Loucy (cell line): Measurements from ENCODE around the gene USP25.

Experiments
- EZH2phosphoT487 ChIP-seq: fragments of 200-600 bp; IDR thresholded peaks from 2 replicates; pipeline ENCODE4 v1.6.1; 2018; ENCODE audit warnings: antibody characterized with exemption, mild to moderate bottlenecking, moderate library complexity, borderline replicate concordance
- TF ChIP-seq, protein P1 (sequence below): fragments of 200-600 bp; sonication (generic); conservative IDR thresholded peaks from 2 replicates; pipeline ENCODE4 v1.5.1; 2014; ENCODE audit warnings: mild to moderate bottlenecking, antibody characterized with exemption, low read length

DNA sequence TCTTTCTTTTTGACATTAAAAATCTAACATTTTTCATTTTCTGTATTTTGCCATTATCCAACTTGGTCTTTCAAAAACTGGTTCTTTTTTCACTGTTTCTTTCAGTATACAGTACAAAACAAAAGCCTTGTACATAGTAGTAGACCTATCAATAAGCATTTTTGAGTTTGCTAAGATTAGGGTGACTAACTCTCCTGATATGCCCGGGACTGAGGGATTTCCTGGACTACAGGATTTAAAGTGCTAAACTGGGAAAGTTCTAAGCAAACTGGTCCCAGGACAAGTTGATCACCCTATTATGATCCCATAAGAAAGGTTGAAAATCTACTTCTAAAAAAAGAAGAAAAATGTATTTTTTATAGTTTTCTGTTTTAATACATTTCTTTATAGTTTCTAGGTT, 120.9 kb downstream of the USP25 start:
- TF ChIP-seq, protein P1, sequence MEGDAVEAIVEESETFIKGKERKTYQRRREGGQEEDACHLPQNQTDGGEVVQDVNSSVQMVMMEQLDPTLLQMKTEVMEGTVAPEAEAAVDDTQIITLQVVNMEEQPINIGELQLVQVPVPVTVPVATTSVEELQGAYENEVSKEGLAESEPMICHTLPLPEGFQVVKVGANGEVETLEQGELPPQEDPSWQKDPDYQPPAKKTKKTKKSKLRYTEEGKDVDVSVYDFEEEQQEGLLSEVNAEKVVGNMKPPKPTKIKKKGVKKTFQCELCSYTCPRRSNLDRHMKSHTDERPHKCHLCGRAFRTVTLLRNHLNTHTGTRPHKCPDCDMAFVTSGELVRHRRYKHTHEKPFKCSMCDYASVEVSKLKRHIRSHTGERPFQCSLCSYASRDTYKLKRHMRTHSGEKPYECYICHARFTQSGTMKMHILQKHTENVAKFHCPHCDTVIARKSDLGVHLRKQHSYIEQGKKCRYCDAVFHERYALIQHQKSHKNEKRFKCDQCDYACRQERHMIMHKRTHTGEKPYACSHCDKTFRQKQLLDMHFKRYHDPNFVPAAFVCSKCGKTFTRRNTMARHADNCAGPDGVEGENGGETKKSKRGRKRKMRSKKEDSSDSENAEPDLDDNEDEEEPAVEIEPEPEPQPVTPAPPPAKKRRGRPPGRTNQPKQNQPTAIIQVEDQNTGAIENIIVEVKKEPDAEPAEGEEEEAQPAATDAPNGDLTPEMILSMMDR: no peak
- TF ChIP-seq EZH2phosphoT487: no peak
